Measurements from ENCODE around the gene PRUNE2.
"Not testable (repeated sequence)": the region's sequence is repeated elsewhere in the genome, so short reads cannot be mapped to it uniquely, and the experiment has no call there.

PRUNE2 gene, protein sequence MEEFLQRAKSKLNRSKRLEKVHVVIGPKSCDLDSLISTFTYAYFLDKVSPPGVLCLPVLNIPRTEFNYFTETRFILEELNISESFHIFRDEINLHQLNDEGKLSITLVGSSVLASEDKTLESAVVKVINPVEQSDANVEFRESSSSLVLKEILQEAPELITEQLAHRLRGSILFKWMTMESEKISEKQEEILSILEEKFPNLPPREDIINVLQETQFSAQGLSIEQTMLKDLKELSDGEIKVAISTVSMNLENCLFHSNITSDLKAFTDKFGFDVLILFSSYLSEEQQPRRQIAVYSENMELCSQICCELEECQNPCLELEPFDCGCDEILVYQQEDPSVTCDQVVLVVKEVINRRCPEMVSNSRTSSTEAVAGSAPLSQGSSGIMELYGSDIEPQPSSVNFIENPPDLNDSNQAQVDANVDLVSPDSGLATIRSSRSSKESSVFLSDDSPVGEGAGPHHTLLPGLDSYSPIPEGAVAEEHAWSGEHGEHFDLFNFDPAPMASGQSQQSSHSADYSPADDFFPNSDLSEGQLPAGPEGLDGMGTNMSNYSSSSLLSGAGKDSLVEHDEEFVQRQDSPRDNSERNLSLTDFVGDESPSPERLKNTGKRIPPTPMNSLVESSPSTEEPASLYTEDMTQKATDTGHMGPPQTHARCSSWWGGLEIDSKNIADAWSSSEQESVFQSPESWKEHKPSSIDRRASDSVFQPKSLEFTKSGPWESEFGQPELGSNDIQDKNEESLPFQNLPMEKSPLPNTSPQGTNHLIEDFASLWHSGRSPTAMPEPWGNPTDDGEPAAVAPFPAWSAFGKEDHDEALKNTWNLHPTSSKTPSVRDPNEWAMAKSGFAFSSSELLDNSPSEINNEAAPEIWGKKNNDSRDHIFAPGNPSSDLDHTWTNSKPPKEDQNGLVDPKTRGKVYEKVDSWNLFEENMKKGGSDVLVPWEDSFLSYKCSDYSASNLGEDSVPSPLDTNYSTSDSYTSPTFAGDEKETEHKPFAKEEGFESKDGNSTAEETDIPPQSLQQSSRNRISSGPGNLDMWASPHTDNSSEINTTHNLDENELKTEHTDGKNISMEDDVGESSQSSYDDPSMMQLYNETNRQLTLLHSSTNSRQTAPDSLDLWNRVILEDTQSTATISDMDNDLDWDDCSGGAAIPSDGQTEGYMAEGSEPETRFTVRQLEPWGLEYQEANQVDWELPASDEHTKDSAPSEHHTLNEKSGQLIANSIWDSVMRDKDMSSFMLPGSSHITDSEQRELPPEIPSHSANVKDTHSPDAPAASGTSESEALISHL (N-terminal part only)

GRCh38 chr9:76905791-76906646 is at the start of gene PRUNE2:
PRUNE2 (minus strand) TSS chr9:76906114; CDS start chr9:76905963, 151 bp downstream.
- CTCF ChIA-PET: no interaction called here
- H3K27me3 Mint-ChIP-seq: peaks cover 35% of the 10 kb centered on the region
- DNase-seq: peak; percentile 31
- H3K36me3 Mint-ChIP-seq: no peaks in the 10 kb centered on the region
- no peak within 1 kb of the TSS for H3K4me3 Mint-ChIP-seq
- no peaks in the 10 kb centered on the region for H3K4me1 Mint-ChIP-seq
- H3K9me3 Mint-ChIP-seq: no peaks in the 10 kb centered on the region
- H3K27ac Mint-ChIP-seq: no peak within 1 kb of the TSS

GRCh38 chr9:76955406-76955805 is 49.5 kb upstream of the PRUNE2 start:
- H3K4me3 Mint-ChIP-seq, H3K9me3 Mint-ChIP-seq, H3K36me3 Mint-ChIP-seq, H3K4me1 Mint-ChIP-seq, DNase-seq, CTCF ChIA-PET, H3K27me3 Mint-ChIP-seq, H3K27ac Mint-ChIP-seq: not testable (repeated sequence)

- H3K9me3 Mint-ChIP-seq: peaks cover 2% of the 10 kb centered on the region
- no peak overlapping the region for H3K27ac Mint-ChIP-seq
- CTCF ChIA-PET: no interaction called here
- H3K36me3 Mint-ChIP-seq: no peaks in the 10 kb centered on the region
- no peak overlapping the region for H3K4me3 Mint-ChIP-seq
- no peak for DNase-seq
- no peaks in the 10 kb centered on the region for H3K4me1 Mint-ChIP-seq
- H3K27me3 Mint-ChIP-seq: no peaks in the 10 kb centered on the region
Observed at GRCh38 chr9:76949865-76950264, 44.0 kb upstream of the PRUNE2 start.

DNA sequence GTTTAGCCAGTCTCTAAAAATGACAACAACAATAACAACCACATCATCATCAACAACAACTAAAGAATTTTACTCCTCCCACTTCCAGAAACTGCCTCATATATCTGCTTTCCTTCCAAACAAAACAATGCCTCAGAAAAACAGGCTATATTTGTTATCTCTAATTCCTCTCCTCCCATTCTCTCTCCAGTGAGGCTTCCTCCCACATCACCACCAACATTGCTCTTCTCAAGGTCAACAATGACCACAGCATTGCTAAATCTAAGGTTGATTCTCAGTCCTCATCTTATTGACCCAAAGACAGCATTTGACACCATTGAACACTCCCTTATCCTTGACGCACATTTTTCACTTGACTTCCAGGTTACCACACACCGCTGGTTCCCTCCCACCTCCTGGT is 38.1 kb upstream of the PRUNE2 start:
- Mint-ChIP-seq H3K4me1 (no peaks in the 10 kb centered on the region), H3K27ac (no peak overlapping the region), H3K36me3 (no peaks in the 10 kb centered on the region), H3K9me3 (no peaks in the 10 kb centered on the region), H3K27me3 (no peaks in the 10 kb centered on the region), H3K4me3 (no peak overlapping the region)
- no peak for DNase-seq
- CTCF ChIA-PET: no interaction called here

GRCh38 chr9:76943054-76943453 is 37.1 kb upstream of the PRUNE2 start:
- Mint-ChIP-seq H3K4me3 (no peak overlapping the region), H3K36me3 (no peaks in the 10 kb centered on the region), H3K27me3 (no peaks in the 10 kb centered on the region), H3K27ac (no peak overlapping the region), H3K9me3 (no peaks in the 10 kb centered on the region), H3K4me1 (no peaks in the 10 kb centered on the region)
- CTCF ChIA-PET: no interaction called here
- DNase-seq: no peak

DNA sequence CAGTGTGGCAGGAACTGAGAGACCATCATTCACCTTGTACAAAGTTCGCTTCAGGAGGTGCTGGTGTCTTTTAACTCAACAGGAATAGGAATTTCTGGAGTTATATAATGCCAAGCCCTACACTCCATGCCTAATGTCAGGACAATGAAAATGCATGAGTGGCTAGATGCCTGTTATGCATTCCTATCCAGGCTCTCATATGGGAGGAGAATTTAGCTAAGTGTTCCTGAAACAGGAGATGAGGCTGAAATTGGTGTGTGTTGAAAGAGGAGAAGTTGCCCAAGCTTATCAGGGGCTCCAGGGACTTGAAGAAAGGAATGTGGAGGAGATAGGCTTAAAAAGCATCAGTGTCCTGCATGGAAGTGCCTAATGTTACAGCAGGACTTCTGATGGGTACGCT is 26.8 kb upstream of the PRUNE2 start:
- no peak for DNase-seq
- Mint-ChIP-seq H3K27ac (no peak overlapping the region), H3K36me3 (no peaks in the 10 kb centered on the region), H3K4me3 (no peak overlapping the region), H3K4me1 (no peaks in the 10 kb centered on the region), H3K9me3 (no peaks in the 10 kb centered on the region), H3K27me3 (no peaks in the 10 kb centered on the region)
- CTCF ChIA-PET: no interaction called here

- Mint-ChIP-seq H3K27ac (no peak overlapping the region), H3K4me1 (no peaks in the 10 kb centered on the region), H3K27me3 (no peaks in the 10 kb centered on the region), H3K4me3 (no peak overlapping the region), H3K9me3 (no peaks in the 10 kb centered on the region), H3K36me3 (no peaks in the 10 kb centered on the region)
- DNase-seq: no peak
- CTCF ChIA-PET: no interaction called here
Observed at GRCh38 chr9:76932265-76932664, 26.4 kb upstream of the PRUNE2 start.

- Mint-ChIP-seq H3K27ac (no peak overlapping the region), H3K36me3 (no peaks in the 10 kb centered on the region), H3K9me3 (no peaks in the 10 kb centered on the region), H3K4me3 (no peak overlapping the region), H3K27me3 (peaks cover 4% of the 10 kb centered on the region), H3K4me1 (no peaks in the 10 kb centered on the region)
- CTCF ChIA-PET: no interaction called here
- DNase-seq: no peak
Observed at GRCh38 chr9:76927540-76928240, 21.8 kb upstream of the PRUNE2 start.

GRCh38 chr9:76926846-76927245 is 20.9 kb upstream of the PRUNE2 start:
- no peaks in the 10 kb centered on the region for H3K36me3 Mint-ChIP-seq
- H3K9me3 Mint-ChIP-seq: no peaks in the 10 kb centered on the region
- no peaks in the 10 kb centered on the region for H3K4me1 Mint-ChIP-seq
- DNase-seq: no peak
- peaks cover 4% of the 10 kb centered on the region for H3K27me3 Mint-ChIP-seq
- H3K27ac Mint-ChIP-seq: no peak overlapping the region
- no peak overlapping the region for H3K4me3 Mint-ChIP-seq
- CTCF ChIA-PET: no interaction called here

GRCh38 chr9:76926324-76926741 is 20.4 kb upstream of the PRUNE2 start:
- Mint-ChIP-seq H3K27me3 (peaks cover 4% of the 10 kb centered on the region), H3K9me3 (no peaks in the 10 kb centered on the region), H3K4me1 (no peaks in the 10 kb centered on the region), H3K36me3 (no peaks in the 10 kb centered on the region), H3K4me3 (no peak overlapping the region), H3K27ac (no peak overlapping the region)
- no peak for DNase-seq
- CTCF ChIA-PET: no interaction called here

DNA sequence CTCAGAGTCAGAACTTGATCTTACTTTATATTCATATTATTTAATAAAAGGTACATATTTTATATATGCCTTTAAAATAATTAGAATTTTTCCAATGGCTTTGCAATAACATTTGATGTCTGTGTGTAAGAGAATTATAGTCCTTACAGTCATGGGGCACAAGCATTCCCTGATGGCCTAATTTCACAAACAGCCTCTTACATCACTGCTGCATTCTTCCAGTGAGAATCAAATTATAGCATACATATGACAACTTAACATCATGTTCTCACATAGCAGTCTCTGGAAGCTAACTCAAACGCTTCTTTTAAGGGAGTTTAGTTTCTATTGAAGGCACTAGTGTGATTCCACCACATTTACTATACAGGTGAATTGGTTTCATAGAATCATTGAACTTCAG is 15.3 kb upstream of the PRUNE2 start:
- no peak overlapping the region for H3K27ac Mint-ChIP-seq
- H3K9me3 Mint-ChIP-seq: no peaks in the 10 kb centered on the region
- no peak for DNase-seq
- no peaks in the 10 kb centered on the region for H3K4me1 Mint-ChIP-seq
- H3K36me3 Mint-ChIP-seq: no peaks in the 10 kb centered on the region
- H3K27me3 Mint-ChIP-seq: peaks cover 5% of the 10 kb centered on the region
- CTCF ChIA-PET: no interaction called here
- H3K4me3 Mint-ChIP-seq: no peak overlapping the region

- DNase-seq: no peak
- CTCF ChIA-PET: no interaction called here
- H3K4me3 Mint-ChIP-seq: no peak overlapping the region
- no peak overlapping the region for H3K27ac Mint-ChIP-seq
- no peaks in the 10 kb centered on the region for H3K36me3 Mint-ChIP-seq
- peaks cover 10% of the 10 kb centered on the region for H3K27me3 Mint-ChIP-seq
- no peaks in the 10 kb centered on the region for H3K4me1 Mint-ChIP-seq
- no peaks in the 10 kb centered on the region for H3K9me3 Mint-ChIP-seq
Observed at GRCh38 chr9:76917299-76917698, 11.4 kb upstream of the PRUNE2 start.

GRCh38 chr9:76916231-76916630 is 10.3 kb upstream of the PRUNE2 start:
- no peak overlapping the region for H3K27ac Mint-ChIP-seq
- H3K27me3 Mint-ChIP-seq: peaks cover 10% of the 10 kb centered on the region
- CTCF ChIA-PET: no interaction called here
- H3K4me3 Mint-ChIP-seq: no peak overlapping the region
- no peak for DNase-seq
- H3K36me3 Mint-ChIP-seq: no peaks in the 10 kb centered on the region
- no peaks in the 10 kb centered on the region for H3K4me1 Mint-ChIP-seq
- H3K9me3 Mint-ChIP-seq: no peaks in the 10 kb centered on the region

All from activated naive CD4-positive, alpha-beta T cell treated with anti-CD3 and anti-CD28 coated beads, Interleukin-2, amount 10 ng/mL, durations not matched to agents 7 days and 5 days (primary cell).